Tibial nerve (tissue), 4 donors: Measurements from ENCODE around the gene C4orf33. TPM values are rescaled to one million over a fixed set of nuclear protein-coding genes. Genes with fewer than 3 reads are reported as not detected.

ENCODE experiments used
- DNase-seq, 2 donors: peaks; one replicate each; pipeline ENCODE4 v3.0.0-alpha.2; 2019; ENCODE audit warnings: low spot score in 2 of 2
- H3K27ac ChIP-seq, 4 donors: fragments of 200-600 bp; sonication (generic) in 3 of 4; one replicate each; pipeline ENCODE4 v1.5.1; 2017 to 2019; ENCODE audit warnings: mild to moderate bottlenecking in 1 of 4
- H3K27me3 ChIP-seq, 2 donors: fragments of 200-600 bp; sonication (generic) in 1 of 2; one replicate each; pipeline versions ENCODE4 v1.5.1 to v1.6.0; 2017 to 2019
- H3K36me3 ChIP-seq, 3 donors: fragments of 200-600 bp; sonication (generic); one replicate each; pipeline ENCODE4 v1.5.1; 2018 to 2019
- H3K4me1 ChIP-seq, 4 donors: fragments of 200-600 bp; sonication (generic) in 3 of 4; one replicate each; pipeline ENCODE4 v1.5.1; 2017 to 2019
- H3K4me3 ChIP-seq, 4 donors: fragments of 200-600 bp; sonication (generic) in 3 of 4; one replicate each; pipeline ENCODE4 v1.5.1; 2017 to 2019; ENCODE audit warnings: mild to moderate bottlenecking in 1 of 4, moderate library complexity in 1 of 4
- H3K9me3 ChIP-seq, 4 donors: fragments of 200-600 bp; sonication (generic) in 3 of 4; one replicate each; pipeline ENCODE4 v1.5.1; 2017 to 2019
- EP300 ChIP-seq, 2 donors: sonication (generic); formaldehyde crosslinking; IDR thresholded peaks; one replicate each; pipeline ENCODE4 v1.6.1; 2017; ENCODE audit warnings: antibody characterized with exemption in 2 of 2, mild to moderate bottlenecking in 1 of 2
- POLR2A ChIP-seq, 2 donors: fragments of 450-650 bp; IDR thresholded peaks; one replicate each; pipeline ENCODE4 v1.6.1; 2017; ENCODE audit warnings: antibody characterized with exemption in 2 of 2, mild to moderate bottlenecking in 2 of 2, moderate library complexity in 2 of 2
- WGBS, 2 donors: methylation state at CpG; one replicate each; pipeline ENCODE4 v1.1.5; 2018; 5-methylcytosine and 5-hydroxymethylcytosine counted together
- total RNA-seq, 4 donors: library from RNA; depleted of rRNA; stranded (reverse); fragments of >200 nt; gene quantifications; one replicate each; pipeline ENCODE4 v1.1.0, GENCODE V29; 2016
- TF ChIP-seq, protein P1 (sequence below), 5 experiments: fragments of 200-600 bp in 3 of 5; fragments of 450-650 bp in 2 of 5; sonication (generic) in 3 of 5; IDR thresholded peaks; one replicate each; pipeline ENCODE4 v1.5.1; 2016 to 2019; ENCODE audit warnings: antibody characterized with exemption in 5 of 5, mild to moderate bottlenecking in 3 of 5, moderate library complexity in 2 of 5

Gene C4orf33
- total RNA-seq, 4 donors from 2014 or later: 3.3 to 12.1 (median 8.1) TPM

DNA sequence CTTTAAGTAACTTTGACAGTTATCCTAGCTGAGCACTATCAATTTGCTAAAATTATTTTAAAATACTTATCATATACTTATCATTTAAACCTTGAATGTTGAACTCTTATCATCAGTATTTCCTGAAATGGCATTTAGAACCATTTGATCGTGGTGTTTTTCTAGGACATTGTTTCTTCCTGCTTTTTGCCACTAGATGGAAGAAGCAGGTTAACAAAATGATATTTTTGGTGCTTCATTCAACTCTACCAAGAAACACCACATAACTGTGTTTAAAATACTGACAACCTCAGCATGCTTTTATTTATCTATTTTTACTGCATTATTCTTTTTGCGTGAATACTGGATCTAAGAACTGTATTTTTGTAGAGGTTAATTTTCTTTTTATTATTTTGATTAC lies 44.6 kb downstream of the C4orf33 start:
- H3K36me3 ChIP-seq: no peaks in the 10 kb centered on the region
- no peaks in the 10 kb centered on the region for H3K9me3 ChIP-seq
- TF ChIP-seq EP300 (IDR thresholded peaks at IDR 0.05): no peak
- TF ChIP-seq, protein P1, sequence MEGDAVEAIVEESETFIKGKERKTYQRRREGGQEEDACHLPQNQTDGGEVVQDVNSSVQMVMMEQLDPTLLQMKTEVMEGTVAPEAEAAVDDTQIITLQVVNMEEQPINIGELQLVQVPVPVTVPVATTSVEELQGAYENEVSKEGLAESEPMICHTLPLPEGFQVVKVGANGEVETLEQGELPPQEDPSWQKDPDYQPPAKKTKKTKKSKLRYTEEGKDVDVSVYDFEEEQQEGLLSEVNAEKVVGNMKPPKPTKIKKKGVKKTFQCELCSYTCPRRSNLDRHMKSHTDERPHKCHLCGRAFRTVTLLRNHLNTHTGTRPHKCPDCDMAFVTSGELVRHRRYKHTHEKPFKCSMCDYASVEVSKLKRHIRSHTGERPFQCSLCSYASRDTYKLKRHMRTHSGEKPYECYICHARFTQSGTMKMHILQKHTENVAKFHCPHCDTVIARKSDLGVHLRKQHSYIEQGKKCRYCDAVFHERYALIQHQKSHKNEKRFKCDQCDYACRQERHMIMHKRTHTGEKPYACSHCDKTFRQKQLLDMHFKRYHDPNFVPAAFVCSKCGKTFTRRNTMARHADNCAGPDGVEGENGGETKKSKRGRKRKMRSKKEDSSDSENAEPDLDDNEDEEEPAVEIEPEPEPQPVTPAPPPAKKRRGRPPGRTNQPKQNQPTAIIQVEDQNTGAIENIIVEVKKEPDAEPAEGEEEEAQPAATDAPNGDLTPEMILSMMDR (IDR thresholded peaks at IDR 0.05): no peak
- H3K27ac ChIP-seq: no peak overlapping the region
- H3K4me3 ChIP-seq: no peak overlapping the region
- WGBS, 2 donors: 59 to 60% methylated on average over 2 of the region's 2 CpGs
- DNase-seq: no peak
- no peaks in the 10 kb centered on the region for H3K4me1 ChIP-seq
- H3K27me3 ChIP-seq: no peaks in the 10 kb centered on the region

DNA sequence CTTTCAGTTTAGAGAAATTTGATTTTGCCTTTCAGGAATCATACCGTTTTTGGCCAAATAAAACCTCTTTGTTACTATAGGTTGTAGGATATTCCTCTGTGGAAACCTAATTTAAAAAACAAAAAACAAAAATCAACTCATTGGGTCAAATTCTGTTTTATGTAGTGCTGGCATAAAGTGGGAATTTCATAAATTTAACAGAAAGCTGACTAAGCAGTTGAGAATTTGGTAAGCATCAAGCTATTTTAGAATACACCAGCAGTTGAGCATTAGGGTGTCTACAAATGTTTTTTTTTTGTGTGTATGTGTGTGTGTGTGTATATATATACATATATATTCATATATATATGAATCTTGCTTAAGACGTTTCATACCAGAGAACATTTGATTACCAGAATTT lies 47.4 kb downstream of the C4orf33 start:
- H3K4me3 ChIP-seq: no peak overlapping the region
- no peak for DNase-seq
- no peaks in the 10 kb centered on the region for H3K4me1 ChIP-seq
- no peaks in the 10 kb centered on the region for H3K9me3 ChIP-seq
- no peaks in the 10 kb centered on the region for H3K27me3 ChIP-seq
- TF ChIP-seq EP300 (IDR thresholded peaks at IDR 0.05): no peak
- TF ChIP-seq POLR2A (IDR thresholded peaks at IDR 0.05): no peak
- TF ChIP-seq, protein P1 (IDR thresholded peaks at IDR 0.05): no peak
- 27 to 60% methylated on average over 2 of the region's 2 CpGs for WGBS, 2 donors
- no peak overlapping the region for H3K27ac ChIP-seq
- no peaks in the 10 kb centered on the region for H3K36me3 ChIP-seq

DNA sequence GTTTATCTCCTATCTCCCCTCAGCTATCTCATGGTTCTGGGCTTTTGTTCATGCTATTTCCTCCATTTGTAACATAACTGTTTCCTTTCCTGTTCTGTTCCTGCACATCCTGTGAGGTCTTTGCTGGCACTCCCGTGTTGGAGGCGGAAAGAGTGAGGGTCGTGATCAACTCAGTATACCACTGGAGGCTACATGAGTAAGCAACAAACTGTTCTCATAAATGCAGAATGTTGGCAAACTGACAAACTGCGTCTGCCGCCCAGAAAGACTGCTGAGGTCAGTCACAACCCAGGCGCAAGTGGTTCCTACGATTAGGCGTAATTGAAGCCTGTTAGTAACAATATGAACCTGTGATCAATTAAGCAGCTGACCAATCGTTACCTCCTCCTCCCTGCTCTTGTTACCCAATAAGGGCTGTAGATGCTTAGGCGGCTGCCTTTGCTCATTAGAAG lies 48.8 kb downstream of the C4orf33 start:
- TF ChIP-seq POLR2A (IDR thresholded peaks at IDR 0.05) (no peak), EP300 (IDR thresholded peaks at IDR 0.05) (no peak)
- TF ChIP-seq, protein P1 (IDR thresholded peaks at IDR 0.05): no peak
- Histone ChIP-seq H3K4me3 (no peak overlapping the region), H3K36me3 (no peaks in the 10 kb centered on the region), H3K27me3 (no peaks in the 10 kb centered on the region), H3K4me1 (no peaks in the 10 kb centered on the region), H3K9me3 (no peaks in the 10 kb centered on the region), H3K27ac (no peak overlapping the region)
- DNase-seq: no peak
- 46 to 65% methylated on average over 10 of the region's 10 CpGs for WGBS, 2 donors

DNA sequence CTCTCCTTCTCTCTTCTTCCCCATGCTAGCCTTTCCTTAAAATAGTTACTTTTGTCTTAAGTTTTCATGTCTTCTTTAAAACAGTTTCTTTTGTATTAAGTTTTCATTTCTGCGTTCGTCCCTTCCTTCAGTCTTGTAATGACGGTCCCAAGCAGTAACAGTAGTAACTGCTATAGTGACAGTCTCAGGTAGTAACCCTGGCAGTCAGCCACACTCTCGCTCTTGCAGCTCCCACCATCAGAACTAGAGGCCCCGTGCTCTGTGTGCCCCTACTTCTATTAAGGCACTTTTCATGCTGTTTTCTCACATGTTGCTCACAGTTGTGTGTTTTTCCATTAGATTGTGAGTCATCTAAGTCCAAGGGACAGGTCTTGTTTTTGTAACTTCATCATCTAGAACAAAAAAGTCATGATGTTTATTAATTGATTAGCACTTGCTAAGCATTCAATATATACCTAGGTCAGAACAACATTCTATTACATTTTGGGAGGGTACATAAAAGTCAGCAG lies 49.3 kb downstream of the C4orf33 start:
- Histone ChIP-seq H3K4me1 (no peaks in the 10 kb centered on the region), H3K27ac (no peak overlapping the region), H3K4me3 (no peak overlapping the region), H3K9me3 (no peaks in the 10 kb centered on the region), H3K27me3 (no peaks in the 10 kb centered on the region), H3K36me3 (no peaks in the 10 kb centered on the region)
- TF ChIP-seq, protein P1 (IDR thresholded peaks at IDR 0.05): no peak
- TF ChIP-seq POLR2A (IDR thresholded peaks at IDR 0.05) (no peak), EP300 (IDR thresholded peaks at IDR 0.05) (no peak)
- no peak for DNase-seq
- 92% methylated on average over 5 of the region's 5 CpGs for WGBS, 2 donors

DNA sequence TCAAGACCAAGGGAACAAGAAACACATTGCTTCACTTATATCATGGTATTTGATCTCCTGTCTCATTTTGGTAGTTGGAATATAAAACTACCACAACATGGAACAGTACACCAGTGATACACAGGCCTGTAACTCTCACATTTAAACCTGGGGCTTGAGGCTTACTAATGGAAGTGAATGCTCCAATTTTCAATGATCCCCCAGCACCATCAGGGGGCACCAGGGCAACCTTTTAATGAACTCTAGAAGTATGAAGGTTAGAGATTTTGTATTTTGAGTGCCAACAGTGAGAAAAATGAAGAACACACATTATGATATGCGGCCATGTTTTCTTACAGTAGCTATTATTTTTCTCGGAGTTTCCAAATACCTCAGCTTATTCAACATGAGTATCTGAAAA lies 50.7 kb downstream of the C4orf33 start:
- H3K36me3 ChIP-seq: no peaks in the 10 kb centered on the region
- WGBS, 2 donors: 38 to 49% methylated on average over 2 of the region's 2 CpGs

More for the DNA sequence above, 50.7 kb downstream of the C4orf33 start:
- no peaks in the 10 kb centered on the region for H3K4me1 ChIP-seq
- TF ChIP-seq POLR2A (IDR thresholded peaks at IDR 0.05): no peak
- TF ChIP-seq, protein P1 (IDR thresholded peaks at IDR 0.05): no peak
- no peak overlapping the region for H3K27ac ChIP-seq
- no peak for DNase-seq
- H3K4me3 ChIP-seq: no peak overlapping the region
- H3K27me3 ChIP-seq: no peaks in the 10 kb centered on the region
- H3K9me3 ChIP-seq: no peaks in the 10 kb centered on the region
